Measurements from ENCODE around the gene ST3GAL3.
"Not testable (repeated sequence)": the region's sequence is repeated elsewhere in the genome, so short reads cannot be mapped to it uniquely, and the experiment has no call there.

The ST3GAL3 gene

DNA sequence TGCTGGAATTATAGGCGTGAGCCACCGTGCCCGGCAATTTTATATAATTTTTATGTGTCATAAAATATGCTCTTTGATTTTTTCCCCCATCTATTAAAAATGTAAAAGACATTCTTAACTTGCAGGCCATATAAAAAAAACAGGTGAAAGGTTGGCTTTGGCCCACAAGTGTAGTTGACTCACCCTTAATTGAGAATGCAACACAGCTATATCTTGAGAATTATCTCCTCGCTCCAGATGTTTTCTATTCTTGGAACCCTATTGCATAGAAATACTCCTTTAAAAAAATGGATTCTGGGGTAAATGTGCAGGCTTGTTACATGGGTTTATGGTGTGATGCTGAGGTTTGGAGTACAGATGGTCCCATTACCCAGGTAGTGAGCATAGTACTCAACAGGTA is 112.0 kb downstream of the ST3GAL3 start:
- no peak for DNase-seq (ENCODE audit: low read depth in 4 of 4, low spot score in 1 of 4)

GRCh38 chr1:43821471-43821870 is 114.1 kb downstream of the ST3GAL3 start:
- no peak for DNase-seq (ENCODE audit: low read depth in 4 of 4, low spot score in 1 of 4)

- DNase-seq (ENCODE audit: low read depth in 4 of 4, low spot score in 1 of 4): no peak
Observed at GRCh38 chr1:43822040-43822690, 114.8 kb downstream of the ST3GAL3 start.

DNA sequence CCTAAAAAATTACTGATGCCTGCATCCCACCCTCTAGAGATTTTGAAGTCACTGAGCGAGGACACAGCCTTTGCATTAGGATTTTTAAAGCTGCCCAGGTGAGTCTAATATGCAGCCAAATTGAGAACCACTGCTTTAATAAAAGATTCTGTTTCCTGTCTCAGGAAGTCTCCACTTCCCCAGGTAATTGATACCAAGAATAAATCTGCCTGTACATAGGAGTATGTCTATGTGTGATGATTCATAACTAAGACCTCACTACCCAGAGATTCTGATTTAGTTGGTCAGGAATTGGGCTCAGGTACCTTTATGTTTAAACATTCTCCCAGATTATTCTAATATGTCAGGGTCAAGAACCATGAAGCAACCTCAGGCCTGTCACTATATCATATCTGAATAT is 117.5 kb downstream of the ST3GAL3 start:
- DNase-seq (ENCODE audit: low read depth in 4 of 4, low spot score in 1 of 4): no peak

DNA sequence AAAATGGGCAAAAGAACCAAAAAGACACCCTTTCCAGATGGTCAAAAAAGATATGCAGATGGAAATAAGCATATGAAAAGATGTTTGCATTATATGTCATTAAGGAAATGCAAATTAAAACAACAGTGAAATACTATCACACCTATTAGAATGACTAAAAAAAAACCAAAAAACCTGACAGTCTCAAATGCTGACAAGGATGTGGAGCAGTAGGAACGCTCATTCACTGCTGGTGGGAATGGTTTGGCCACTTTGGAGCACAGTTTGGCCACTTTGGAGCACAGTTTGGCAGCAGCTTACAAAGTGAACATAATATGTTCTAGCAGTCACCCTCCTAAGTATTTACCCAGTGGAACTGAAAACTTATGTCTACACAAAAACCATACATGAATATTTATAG is 121.2 kb downstream of the ST3GAL3 start:
- no peak for DNase-seq (ENCODE audit: low read depth in 4 of 4, low spot score in 1 of 4)

- no peak for DNase-seq (ENCODE audit: low read depth in 4 of 4, low spot score in 1 of 4)
Observed at GRCh38 chr1:43830802-43831201, 123.5 kb downstream of the ST3GAL3 start.

- no peak for DNase-seq (ENCODE audit: low read depth in 4 of 4, low spot score in 1 of 4)
Observed at GRCh38 chr1:43831851-43832250, 124.5 kb downstream of the ST3GAL3 start.

DNA sequence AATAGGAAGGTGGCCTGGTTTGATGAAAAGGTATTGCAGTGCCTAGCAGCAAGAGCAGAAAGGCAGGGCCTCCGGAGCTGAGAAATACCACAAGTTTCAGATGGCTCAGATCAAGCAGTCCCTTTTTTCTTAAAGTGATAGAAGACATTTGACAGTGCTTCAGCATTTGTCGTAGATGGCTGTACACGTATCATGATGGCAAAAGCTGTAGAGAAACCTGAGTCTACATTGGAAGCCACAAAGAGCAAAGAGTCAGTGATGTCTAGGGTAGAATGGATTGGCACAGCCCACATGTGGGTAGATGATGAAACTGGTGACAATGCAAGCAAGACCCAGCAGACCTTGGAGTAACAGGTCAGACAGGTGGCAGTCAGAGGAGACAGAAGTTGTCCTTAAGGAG is 124.9 kb downstream of the ST3GAL3 start:
- no peak for DNase-seq (ENCODE audit: low read depth in 4 of 4, low spot score in 1 of 4)

- no peak for DNase-seq (ENCODE audit: low read depth in 4 of 4, low spot score in 1 of 4)
Observed at GRCh38 chr1:43832998-43833397, 125.7 kb downstream of the ST3GAL3 start.

- DNase-seq (ENCODE audit: low read depth in 4 of 4, low spot score in 1 of 4): not testable (repeated sequence)
Observed at GRCh38 chr1:43833902-43834279, 126.6 kb downstream of the ST3GAL3 start.

DNA sequence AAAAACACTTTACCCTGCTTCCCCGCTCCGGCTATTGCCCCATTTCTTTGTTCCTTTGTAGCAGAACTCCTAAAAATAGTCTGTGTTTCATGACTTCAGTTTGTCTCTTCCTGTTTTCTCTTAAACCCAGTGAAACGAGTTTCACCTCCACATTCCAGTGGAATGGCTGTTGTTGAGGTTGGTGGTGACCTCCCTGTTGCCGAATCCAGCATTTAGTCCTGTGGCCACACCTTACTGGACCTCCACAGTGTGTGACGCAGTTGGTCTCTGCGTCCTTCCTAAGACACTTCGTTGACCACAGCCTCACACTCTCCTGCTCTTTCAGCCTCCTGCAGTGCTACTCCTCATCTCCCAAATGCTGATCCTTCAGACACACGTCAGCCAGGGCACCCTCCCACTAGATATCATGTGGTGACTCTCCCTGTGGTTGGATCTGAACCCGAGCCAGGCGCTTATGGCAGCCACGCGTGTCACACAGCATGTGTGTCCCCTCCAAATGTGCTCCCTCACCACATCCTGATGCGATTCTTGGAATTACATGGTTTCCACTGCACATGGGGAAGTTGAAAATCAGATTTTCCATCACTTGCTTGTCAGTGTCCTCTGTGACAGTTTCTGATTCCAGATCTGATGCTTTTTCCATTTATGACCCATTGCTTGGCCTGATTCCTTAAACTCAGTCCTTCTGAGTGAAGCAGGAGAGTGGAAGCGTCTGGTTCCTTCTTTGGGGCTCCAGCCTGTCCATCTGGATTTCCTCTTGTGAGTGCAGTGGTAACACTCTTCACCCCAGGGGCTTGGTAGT is 127.1 kb downstream of the ST3GAL3 start:
- no peak for DNase-seq (ENCODE audit: low read depth in 4 of 4, low spot score in 1 of 4)

- DNase-seq (ENCODE audit: low read depth in 4 of 4, low spot score in 1 of 4): no peak
Observed at GRCh38 chr1:43835082-43836021, 128.0 kb downstream of the ST3GAL3 start.

GRCh38 chr1:43836267-43836951 is 129.1 kb downstream of the ST3GAL3 start:
- peak; percentile 20 to 55 (median 30) for DNase-seq (ENCODE audit: low read depth in 4 of 4, low spot score in 1 of 4)

DNA sequence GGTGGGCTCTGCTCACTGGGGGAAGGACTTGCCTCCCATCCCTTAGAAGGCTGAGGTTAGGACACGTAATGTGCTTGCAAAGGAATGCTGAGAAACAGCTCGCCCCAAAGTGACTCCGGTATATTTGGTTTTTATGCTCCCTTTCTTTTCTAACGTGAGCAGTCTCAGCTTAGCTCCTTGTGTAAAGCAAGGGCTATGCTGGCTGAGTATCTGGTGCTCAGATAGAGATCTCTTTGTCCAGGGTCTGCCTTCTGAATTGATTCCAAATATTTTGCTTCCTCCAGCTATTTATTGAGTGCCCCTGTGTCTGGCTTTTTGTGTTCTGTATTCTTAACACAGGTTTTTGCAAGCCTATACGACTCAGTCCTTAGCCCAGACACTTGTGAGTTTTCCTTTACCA is 131.7 kb downstream of the ST3GAL3 start:
- no peak for DNase-seq (ENCODE audit: low read depth in 4 of 4, low spot score in 1 of 4)

GRCh38 chr1:43841321-43842174 is 134.2 kb downstream of the ST3GAL3 start:
- no peak for DNase-seq (ENCODE audit: low read depth in 4 of 4, low spot score in 1 of 4)

DNA sequence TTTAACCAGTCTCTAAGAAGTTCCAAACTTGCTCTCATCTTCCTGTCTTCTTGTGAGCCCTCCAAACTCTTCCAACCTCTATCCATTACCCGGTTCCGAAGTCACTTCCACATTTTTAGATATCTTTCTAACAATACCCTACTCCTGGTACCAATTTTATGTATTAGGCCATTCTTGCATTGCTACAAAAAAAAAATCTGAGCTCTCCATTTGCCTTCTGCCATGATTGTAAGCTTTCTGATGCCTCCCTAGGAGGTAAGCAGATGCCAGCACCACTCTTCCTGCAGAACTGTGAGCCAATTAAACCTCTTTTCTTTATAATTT is 134.8 kb downstream of the ST3GAL3 start:
- no peak for DNase-seq (ENCODE audit: low read depth in 4 of 4, low spot score in 1 of 4)

DNA sequence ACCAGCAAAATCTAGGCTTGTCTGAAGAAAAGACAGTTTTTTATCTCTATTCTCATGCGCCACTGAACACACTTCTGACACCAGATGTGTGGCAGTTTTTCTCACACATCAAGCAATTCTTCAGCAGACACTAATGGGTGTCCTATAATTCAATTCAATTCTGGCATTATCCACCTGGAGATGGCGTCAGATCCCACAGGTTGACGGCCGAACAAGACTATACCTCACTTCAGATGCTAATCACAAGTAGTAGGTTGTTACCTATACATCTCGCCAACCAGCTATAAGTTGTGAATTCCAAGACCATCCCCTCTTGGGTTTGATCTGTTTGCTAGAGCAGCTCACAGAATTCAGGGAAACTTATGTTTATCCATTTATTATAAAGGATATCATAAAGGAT is 136.3 kb downstream of the ST3GAL3 start:
- DNase-seq (ENCODE audit: low read depth in 4 of 4, low spot score in 1 of 4): no peak

DNA sequence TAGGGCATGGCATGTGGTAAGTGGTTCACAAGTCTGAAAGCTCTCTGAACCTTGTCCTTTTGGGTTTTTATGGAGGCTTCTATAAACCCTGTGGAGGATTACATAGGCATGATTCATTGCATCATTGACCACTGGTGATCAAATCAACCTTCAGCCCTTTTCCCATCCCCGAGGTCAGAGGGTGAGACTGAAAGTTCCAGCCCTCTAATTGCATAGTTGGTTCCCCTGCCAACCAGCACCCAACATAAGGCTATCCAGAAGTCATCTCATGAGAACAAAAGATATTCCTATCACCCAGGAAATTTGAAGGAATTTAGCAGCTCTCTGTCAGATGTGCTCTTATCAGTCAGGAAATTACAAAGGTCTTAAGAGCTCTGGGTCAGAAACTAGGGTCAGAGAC is 136.8 kb downstream of the ST3GAL3 start:
- DNase-seq (ENCODE audit: low read depth in 4 of 4, low spot score in 1 of 4): no peak

DNA sequence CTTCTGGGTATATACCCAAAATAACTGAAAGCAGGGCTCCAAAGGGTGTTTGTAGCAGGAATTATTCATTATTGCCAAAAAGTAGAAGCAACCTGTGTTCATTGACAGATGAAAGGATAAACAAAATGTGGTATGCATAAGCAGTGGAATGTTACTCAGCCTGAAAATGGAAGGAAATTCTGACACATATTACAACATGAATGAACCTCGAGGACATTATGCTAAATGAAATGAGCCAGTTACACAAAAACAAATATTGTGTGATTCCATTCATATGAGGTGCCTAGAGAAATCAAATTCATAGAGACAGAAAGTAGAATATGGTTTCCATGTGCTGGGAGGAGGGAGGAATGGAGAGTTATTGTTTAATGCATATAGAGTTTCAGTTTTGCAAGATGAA is 140.0 kb downstream of the ST3GAL3 start:
- DNase-seq (ENCODE audit: low read depth in 4 of 4, low spot score in 1 of 4): no peak

GRCh38 chr1:43847882-43848281 is 140.5 kb downstream of the ST3GAL3 start:
- DNase-seq (ENCODE audit: low read depth in 4 of 4, low spot score in 1 of 4): no peak

All from stimulated activated CD4-positive, alpha-beta T cell treated with anti-CD3 and anti-CD28 coated beads, Interleukin-1b, Interleukin-23, amount 100 ng/mL, for 24 hours (primary cell).